ENCODE data around the gene GLYATL1B.
"Not testable (repeated sequence)": the region's sequence is repeated elsewhere in the genome, so short reads cannot be mapped to it uniquely, and the experiment has no call there.

GLYATL1B gene

GRCh38 chr11:59086007-59086406 is at the start of gene GLYATL1B:
Gene GLYATL1B, plus strand, starts transcription at chr11:59086307. Its CDS starts 0 bp downstream, at chr11:59086307.
- H3K4me3 ChIP-seq (ENCODE audit: low read depth, low read length) = not testable (repeated sequence)

GRCh38 chr11:59036542-59036941 is 49.6 kb upstream of the GLYATL1B start:
- H3K4me3 ChIP-seq (ENCODE audit: low read depth, low read length) = not testable (repeated sequence)

GRCh38 chr11:59037434-59037833 is 48.7 kb upstream of the GLYATL1B start:
- H3K4me3 ChIP-seq (ENCODE audit: low read depth, low read length) = not testable (repeated sequence)

GRCh38 chr11:59040607-59041006 is 45.5 kb upstream of the GLYATL1B start:
- H3K4me3 ChIP-seq (ENCODE audit: low read depth, low read length) = no peak overlapping the region

DNA sequence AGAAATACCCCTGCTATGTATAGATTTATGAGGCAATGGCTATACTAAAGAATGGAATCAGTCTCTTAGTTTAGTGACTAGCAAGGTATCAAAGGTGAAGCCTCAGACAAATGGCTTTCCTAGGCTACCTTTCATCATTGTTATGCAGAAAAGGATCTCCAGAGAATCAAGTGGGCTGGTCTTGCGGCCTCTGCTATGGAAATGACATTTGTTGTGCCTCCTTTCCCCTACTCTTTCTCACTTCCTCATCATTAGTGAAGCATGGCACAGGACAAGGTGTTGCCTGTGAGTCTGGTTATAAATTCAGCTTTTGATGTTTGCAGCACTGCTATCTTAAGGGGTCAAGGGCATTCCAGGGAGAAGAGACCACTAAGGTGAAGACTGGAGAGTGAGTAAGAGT is 34.7 kb upstream of the GLYATL1B start:
- H3K4me3 ChIP-seq (ENCODE audit: low read depth, low read length) = not testable (repeated sequence)

DNA sequence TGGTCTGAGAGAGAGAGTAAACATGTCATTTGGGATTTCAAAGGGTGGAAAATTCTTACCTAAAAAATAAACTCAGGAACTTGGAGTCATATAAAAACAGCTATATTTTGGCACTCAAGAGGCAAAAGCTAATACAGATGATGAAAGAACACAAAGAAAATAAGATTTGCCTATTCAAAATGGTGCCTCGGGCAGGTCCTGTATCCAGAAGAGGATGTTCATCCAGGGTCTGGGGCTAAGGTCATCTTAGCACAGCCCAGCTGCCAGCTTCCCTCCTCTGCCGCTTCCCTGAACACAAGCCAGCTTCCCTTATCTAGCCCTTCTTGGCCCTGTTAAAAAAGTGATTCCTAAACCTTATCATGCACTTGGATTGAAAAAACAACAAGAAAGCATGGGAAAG is 33.8 kb upstream of the GLYATL1B start:
- not testable (repeated sequence) for H3K4me3 ChIP-seq (ENCODE audit: low read depth, low read length)

DNA sequence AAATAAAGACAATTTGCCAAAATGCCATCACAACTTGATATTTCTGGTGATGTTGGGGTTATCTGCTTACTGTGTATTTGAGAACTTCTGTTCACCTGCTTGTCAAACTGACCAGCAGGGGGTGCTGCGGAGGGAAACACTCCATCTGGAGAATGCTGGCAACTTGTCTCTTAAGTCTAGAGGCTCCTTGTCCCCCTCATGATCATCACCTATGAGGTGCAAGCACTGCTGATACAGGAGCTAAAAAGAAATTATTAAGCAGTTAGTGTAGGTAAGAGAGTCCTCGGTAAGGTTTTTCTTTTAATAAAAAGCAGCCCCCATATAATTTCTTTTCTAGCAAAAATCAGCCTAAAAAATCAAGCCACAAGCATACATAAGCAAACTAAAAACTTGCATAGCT is 32.7 kb upstream of the GLYATL1B start:
- H3K4me3 ChIP-seq (ENCODE audit: low read depth, low read length) = no peak overlapping the region

GRCh38 chr11:59058120-59059033 is 27.7 kb upstream of the GLYATL1B start:
- H3K4me3 ChIP-seq (ENCODE audit: low read depth, low read length) = peak overlapping the region; percentile 35

GRCh38 chr11:59060096-59060495 is 26.0 kb upstream of the GLYATL1B start:
- not testable (repeated sequence) for H3K4me3 ChIP-seq (ENCODE audit: low read depth, low read length)

GRCh38 chr11:59062602-59063529 is 23.2 kb upstream of the GLYATL1B start:
- no peak overlapping the region for H3K4me3 ChIP-seq (ENCODE audit: low read depth, low read length)

- not testable (repeated sequence) for H3K4me3 ChIP-seq (ENCODE audit: low read depth, low read length)
Measured at GRCh38 chr11:59063996-59064727, 21.9 kb upstream of the GLYATL1B start.

DNA sequence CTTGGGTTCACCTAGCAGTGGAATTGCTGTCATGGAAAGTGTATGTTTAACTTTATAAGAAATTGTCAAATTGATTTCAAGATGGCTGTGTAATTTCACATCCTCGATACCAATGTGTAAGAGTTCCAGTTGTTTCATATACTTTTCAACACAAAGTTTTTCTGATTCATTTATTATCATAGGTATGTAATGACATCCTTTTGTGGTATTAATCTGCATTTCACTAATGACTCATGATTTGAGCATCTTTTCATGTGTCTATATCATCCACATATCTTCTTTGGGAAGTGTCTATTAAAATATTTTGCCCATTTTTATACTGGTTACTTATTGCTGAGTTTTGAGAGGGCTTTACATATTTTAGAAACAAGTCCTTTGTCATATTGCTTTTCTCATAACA is 17.0 kb upstream of the GLYATL1B start:
- no peak overlapping the region for H3K4me3 ChIP-seq (ENCODE audit: low read depth, low read length)

GRCh38 chr11:59076876-59077571 is 9.1 kb upstream of the GLYATL1B start:
- H3K4me3 ChIP-seq (ENCODE audit: low read depth, low read length) = no peak overlapping the region

DNA sequence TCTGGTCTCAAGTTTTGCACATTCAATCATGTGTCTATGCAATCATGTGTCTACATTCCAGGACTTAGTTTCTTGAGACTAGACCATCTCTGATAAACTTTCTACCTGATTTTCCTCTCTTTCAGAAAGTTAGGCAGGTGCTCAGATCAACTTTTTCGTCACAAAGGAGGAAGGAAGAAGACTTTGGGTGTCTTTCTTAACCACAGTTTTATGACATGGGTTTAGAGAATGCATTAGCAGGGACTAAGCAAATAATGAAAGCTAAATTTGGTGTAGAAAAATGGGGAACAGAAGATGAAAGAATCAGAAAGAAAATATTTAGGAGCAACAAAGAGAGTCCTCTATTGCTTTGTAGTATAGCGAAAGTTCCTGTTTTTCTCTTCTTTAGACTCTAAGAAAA is 7.7 kb upstream of the GLYATL1B start:
- no peak overlapping the region for H3K4me3 ChIP-seq (ENCODE audit: low read depth, low read length)

DNA sequence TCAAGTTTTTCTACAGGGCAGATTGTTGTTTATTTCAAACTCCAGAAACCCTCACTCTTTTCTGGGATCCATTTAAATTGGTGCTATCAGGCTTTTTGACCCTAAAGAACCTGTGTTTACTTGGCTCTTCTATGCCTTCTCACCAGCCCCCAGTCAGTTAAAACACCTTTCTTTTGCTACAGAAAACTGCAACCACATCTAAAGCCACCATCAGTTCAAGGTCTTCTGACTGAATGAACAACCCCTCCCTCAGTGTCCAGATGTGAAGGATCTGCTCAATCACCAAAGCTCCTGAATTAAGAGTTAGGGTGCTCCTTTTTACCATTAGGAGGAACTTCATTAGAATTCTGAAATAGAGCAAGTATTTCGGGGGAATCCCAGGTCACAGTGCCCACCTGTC is 7.0 kb upstream of the GLYATL1B start:
- no peak overlapping the region for H3K4me3 ChIP-seq (ENCODE audit: low read depth, low read length)

- not testable (repeated sequence) for H3K4me3 ChIP-seq (ENCODE audit: low read depth, low read length)
Measured at GRCh38 chr11:59080421-59080820, 5.7 kb upstream of the GLYATL1B start.

- H3K4me3 ChIP-seq (ENCODE audit: low read depth, low read length) = not testable (repeated sequence)
Measured at GRCh38 chr11:59081430-59082020, 4.6 kb upstream of the GLYATL1B start.

DNA sequence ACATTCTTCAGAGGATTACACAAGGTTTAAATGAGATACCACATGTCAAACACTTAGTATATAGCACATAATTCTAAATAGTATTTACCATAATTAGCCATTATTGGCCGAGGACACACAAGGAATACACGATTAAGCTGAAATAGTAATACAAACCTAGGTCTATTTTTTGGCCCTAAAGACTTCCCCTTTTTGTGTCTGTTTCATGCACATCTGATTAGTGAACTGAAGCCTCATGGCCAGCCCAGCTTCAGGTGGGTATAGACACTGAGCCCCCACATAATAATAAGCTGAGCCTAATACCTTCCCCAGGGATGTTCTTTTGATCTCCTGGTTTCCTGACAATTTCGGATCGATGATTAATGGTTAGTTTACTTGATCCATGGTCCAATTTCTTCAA is 2.1 kb downstream of the GLYATL1B start:
- H3K4me3 ChIP-seq (ENCODE audit: low read depth, low read length) = no peak overlapping the region

GRCh38 chr11:59093576-59093975 is 7.5 kb downstream of the GLYATL1B start:
- H3K4me3 ChIP-seq (ENCODE audit: low read depth, low read length) = not testable (repeated sequence)

- H3K4me3 ChIP-seq (ENCODE audit: low read depth, low read length) = not testable (repeated sequence)
Measured at GRCh38 chr11:59095225-59095624, 9.1 kb downstream of the GLYATL1B start.

Data from iPS-11a (cell line).